HG03103 (cell line): ENCODE measurements around the gene CCNL1.
"Not testable (repeated sequence)": the region's sequence is repeated elsewhere in the genome, so short reads cannot be mapped to it uniquely, and the experiment has no call there.

Experiments
- ATAC-seq: cut with Tn5 transposase; IDR thresholded peaks from one replicate; pipeline ENCODE4 v1.9.1; 2021; ENCODE audit warnings: low read depth; ENCODE audit not compliant: unreplicated experiment

CCNL1 gene

DNA sequence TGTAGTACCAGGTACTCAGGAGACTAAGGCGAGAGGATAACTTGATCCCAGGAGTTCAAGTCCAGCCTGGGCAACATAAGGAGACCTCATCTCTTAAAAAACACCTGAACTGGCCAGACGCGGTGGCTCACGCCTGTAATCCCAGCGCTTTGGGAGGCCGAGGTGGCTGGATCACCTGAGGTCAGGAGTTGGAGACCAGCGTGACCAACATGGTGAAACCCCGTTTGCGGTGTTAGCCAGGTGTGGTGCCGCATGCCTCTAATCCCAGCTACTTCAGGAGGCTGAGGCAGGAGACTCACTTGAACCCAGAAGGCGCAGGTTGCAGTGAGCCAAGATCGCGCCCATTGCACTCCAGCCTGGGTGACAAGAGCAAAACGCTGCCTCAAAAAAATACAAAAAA lies 13.4 kb upstream of the CCNL1 start:
- ATAC-seq, result not testable (repeated sequence)

- ATAC-seq, result no peak
Measured at GRCh38 chr3:157172746-157173145, 12.8 kb upstream of the CCNL1 start.

- no peak for ATAC-seq
Measured at GRCh38 chr3:157170861-157171260, 10.9 kb upstream of the CCNL1 start.

DNA sequence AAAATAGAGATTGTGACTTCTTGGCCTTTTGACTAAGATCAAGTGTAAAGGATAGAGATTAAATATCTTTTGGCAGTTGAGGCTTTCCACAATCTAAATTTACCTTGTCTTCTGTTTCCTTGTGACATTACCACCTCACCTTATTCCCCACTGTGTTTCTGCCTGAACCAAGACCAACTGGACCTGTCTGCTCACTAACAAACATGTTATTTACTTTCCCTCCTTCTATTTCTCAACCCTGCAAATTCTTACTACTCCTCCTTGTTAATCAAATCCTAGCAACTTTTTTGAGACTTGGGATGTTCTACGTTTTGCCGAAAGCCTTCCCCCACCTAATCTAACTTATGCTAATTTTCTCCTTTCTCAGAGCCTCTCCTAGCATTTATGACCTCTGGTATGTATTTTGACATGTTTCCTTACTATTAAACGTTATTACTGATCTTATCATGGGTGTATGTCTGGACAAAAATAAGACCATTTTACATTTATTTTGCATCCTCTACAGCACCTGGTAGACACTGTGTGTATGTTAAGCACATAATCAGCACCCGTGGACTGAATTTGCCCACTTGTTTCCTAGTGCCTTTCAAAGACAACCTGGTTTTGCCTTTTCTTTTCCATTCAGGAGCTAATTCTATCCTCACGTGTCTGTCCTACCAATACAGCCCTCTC lies 7.6 kb upstream of the CCNL1 start:
- ATAC-seq, result no peak

GRCh38 chr3:157166561-157166960 lies 6.6 kb upstream of the CCNL1 start:
- peak; percentile 55 for ATAC-seq

DNA sequence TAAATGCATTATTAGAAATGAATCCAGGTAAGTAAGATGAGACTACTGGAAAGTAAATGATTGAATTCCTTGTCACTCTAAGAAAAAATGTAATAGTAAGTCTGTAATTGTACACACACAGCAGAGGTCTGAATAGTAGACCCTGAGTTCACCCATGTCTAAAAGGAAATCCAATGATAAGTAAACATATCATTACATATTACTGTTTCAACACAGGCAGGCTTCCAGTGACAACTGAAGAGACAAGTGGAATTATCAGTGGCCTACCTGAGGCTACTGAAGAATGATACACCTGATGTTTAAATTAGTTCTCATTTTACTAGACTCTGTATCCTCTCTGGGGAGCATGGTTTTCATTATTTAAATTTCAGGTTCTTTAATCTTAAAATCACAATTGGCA lies 6.2 kb upstream of the CCNL1 start:
- no peak for ATAC-seq

DNA sequence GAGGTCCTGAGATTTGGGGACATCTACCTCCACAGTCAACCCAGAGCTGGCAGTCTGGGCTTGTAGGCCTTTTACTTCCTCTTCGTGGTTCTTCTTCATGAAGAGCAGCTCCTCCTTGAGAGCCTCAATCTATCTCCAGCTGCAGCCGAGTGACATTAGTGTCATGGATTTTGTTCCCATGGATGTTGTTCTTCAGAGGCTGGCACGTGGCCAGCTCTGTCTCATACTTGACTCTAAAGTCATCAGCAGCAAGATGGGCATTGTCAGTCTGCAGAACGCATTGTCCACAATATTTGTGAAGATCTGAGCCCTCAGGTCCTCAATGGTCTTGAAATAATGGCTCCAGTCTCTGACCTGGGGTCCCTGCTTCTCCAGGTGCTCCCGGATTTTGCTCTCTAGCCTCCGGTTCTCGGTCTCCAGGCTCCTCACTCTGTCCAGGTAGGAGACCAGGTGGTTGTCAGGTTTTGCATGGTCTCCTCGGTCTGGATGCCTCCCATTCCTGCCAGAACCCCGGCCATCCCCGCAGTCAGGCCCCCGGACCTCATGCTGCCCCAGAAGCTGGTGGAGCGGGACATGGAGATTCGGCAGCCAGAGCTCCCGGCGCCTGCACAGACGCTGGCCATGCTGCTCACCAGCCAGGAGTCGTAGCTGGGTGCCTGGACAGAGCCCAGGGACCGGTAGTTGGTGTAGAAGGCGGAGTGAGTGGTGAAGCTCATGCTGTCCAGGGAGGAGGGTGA lies 3.4 kb upstream of the CCNL1 start:
- ATAC-seq, result no peak

- not testable (repeated sequence) for ATAC-seq
Measured at GRCh38 chr3:157162620-157163019, 2.7 kb upstream of the CCNL1 start.

- peak; percentile 28 for ATAC-seq
Measured at GRCh38 chr3:157160658-157161424, 894 bp upstream of the CCNL1 start.

DNA sequence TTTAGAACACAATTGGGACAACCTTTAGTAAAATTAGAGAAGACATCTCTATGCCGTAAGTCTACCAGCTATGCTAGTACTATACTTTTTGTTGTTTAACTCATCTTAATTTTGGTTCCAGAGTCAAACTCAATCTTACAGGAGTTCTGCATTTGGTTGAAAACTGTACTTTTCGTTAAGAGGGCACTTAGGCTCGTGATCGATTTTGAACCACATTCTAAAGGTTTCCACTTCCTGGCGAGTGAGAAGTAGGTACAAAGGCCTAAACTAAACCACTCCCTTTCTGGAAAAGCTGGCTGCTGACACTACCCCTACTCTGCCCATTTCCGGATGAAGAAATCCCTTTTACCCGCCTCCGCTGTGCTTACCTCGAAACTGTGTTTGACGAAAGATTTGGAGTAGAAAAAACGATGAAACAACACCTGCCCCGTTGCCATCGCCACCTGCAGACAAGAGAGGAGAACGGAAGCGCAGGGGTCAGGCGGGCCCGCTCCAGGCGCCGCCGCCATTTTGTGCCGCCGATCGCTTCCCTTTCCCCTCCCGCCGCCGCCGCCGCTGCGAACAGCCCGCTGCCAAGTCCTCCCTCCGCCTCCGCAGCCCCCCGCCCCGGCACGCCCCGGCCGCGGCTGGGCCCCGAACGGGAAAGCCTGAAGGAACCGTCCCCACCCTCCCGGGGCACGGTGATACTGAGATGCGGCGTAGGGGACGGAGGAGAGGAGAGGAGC lies 748 bp downstream of the CCNL1 start:
- ATAC-seq, result peak; percentile 37

DNA sequence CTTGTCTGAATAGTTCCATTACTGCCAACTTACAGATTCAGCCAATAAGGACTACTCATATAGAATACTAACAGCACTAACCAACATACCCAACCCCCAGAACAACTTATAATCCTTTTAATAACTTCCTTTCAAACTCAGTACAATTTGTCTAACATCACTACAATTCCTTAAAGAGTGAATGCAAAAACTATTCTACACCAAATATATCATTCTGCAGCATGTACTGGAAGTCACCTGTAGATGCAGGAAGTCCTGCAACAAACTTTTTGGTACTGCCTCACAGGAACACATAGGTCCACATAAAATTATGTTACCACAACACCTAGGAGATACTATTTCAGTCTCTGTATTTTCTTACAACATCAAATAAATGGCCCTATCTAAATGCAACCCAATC lies 2.1 kb downstream of the CCNL1 start:
- no peak for ATAC-seq

DNA sequence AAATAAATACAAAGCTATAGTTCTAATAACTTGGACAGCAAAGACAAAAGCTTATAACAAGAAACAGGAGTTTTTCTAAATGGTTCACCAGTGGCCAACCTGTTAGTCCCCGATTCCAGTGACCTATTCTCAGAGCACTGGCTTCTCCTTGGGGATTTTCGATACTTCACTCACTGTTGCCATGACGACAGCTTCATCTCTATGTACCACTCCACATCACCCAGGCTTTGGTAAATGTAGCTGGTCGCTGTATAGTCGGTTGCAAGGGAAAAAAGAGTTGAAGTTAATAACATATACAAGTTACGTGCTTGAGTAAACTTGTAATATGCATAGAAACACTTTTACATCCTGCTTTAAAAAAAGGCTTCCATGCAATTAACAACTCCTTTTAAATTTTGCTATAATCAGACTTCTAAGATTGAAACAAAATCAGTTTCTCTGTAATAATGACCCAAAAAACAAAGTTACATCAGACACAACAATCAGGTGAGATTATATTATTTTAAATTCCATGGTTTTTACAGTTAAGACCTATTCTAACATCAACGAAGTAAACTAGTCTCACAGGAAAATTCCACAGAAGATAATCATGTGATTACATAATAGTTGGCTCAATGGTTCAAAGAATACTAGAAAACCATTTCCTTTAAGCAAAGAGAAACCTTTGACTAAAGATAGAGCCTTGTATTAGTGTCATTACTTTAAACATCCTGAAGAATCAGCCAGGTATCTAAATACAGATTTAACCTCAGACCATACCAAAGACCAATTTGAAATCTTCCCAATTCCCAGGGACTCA lies 2.9 kb downstream of the CCNL1 start:
- ATAC-seq, result no peak

GRCh38 chr3:157155591-157155990 lies 4.4 kb downstream of the CCNL1 start:
- ATAC-seq, result no peak

DNA sequence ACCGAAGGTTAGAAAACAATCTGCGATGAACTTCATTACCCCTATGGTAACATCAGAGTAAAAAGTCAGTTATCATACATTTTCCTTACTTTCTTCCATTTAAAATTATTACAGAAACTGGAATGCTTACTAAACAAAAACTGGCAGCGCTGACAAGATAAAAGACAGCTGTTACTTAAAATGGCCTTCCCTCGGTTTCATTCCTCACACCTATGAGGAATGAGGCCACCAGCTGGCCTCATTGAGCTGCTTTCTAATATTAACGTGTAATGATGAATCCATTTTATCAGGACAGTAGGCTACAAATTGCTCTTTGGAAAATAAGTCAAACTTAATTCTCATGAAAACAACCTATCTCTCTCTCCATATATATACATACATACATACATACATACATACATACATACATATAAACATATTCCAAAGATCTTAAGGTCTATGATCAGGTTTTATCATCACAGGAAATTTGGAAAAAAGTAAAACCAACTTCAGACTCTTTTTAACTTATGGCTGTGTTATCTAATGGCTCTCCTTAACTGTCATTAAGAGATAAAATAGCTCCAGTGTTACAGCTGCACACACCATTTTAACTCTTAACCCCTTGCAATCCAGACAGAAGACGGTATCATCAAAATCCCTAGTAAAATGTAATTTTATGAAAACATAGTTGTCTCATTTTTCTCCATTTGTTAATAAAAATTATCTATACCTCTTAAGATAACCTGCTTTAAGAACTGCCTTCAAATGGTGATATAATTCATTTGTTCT lies 5.2 kb downstream of the CCNL1 start:
- no peak for ATAC-seq

DNA sequence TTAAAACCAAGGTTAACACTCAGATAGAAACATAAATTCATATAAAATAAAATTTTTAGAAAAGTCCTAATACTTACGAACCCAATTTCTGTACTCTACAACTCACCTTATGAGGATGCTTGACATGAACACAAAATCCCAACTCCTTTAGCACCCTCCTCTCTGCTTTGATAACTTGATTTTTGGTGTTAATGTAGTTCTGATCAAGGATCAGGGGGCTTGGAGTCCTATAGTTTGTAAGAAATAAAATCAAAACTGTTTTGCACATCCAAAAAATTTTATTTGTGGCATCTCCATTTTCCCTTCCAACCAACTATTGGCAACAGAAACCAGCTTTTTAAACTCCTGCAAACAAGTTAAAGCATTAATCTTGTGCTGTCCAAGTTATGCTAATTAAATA lies 7.0 kb downstream of the CCNL1 start:
- no peak for ATAC-seq

DNA sequence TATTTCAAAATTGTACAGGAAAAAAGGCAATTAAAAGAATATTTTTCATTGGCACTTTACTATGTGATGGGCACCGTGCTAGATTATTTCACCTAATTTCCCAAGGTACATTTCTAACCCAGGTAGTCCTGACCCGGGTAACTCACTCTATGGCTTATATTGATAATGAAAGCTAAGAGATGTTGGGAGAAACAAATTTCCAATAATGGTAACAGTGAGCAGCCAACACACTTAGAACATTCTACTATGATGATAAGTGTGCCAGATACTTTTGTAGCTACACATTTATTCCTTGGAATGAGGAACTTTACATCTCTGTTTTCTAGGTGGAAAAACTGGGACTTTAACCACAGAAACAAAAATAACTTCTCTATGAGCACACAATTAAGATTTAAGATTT lies 7.5 kb downstream of the CCNL1 start:
- ATAC-seq, result no peak

DNA sequence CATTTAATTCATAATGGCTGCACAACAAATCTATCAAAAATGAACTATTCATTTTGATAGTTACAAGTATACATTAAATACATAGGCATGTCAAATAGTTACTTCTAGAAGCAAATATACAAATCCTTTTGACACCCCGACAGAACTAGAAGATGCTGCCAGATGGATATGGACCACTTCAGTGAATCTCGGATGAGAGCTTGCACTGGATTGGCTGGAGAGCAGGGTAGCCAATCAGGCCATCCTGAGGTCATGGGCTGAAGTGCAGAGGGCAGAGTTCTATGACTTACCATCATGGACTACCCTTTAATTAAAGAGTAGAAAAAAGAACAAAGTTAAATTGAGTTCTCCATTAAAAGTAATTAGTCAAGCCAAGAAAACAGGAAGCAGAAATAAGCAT lies 8.3 kb downstream of the CCNL1 start:
- ATAC-seq, result no peak

DNA sequence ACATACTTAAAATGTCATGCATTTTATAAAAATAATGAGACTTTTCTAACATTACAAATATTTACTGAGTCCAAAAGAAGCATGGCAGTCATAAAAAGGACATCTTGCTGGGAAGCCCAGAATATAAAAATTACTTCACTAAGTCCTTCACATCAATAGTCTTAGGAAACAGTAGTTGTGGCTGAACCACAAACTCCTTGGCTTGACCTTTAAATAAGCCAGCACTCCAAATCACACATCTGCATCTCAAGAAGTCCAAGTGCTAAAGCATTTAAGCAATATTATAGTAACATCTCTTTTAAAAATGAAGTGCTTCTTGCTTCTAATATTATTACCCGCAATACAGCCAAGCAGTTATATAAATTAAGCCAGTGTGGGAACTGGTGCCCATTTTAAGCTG lies 8.8 kb downstream of the CCNL1 start:
- ATAC-seq, result no peak

DNA sequence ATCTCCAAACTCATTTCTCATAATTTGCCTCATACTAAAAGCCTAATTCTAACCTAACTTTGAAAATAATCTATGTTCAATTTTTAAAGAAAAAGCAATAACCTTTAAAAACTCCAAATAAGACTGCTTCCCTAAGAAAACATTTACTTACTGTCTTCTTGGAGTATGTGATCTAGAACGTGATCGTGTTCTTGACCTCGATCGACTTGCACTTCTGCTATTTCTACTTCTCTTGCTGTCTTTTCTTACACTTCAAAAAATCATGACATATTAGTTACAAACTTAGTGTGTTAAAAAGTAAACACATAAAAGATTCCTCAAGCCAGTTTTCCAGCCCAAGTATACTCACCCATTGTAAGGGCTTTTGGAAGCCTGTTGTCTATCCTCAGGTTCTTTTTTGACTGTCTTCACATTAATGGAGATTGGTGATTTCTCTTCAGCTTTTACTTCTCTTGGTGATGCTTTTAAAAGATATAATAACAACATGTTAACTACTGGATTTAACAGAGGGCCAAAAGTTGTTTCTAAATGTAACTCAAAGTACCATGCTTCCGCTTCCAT lies 10.7 kb downstream of the CCNL1 start:
- ATAC-seq, result no peak
